GM10266 (cell line): ENCODE results near the gene OR52E4.

ENCODE experiments used
- DNase-seq: peaks from one replicate; pipeline ENCODE4 v3.0.0; 2012; ENCODE audit errors: extremely low spot score
- TF ChIP-seq, protein P1 (sequence below): IDR thresholded peaks from 2 replicates; pipeline ENCODE4 v1.5.1; 2012; ENCODE audit warnings: mild to moderate bottlenecking, low read depth; ENCODE audit not compliant: control insufficient read depth, insufficient read depth; ENCODE audit errors: missing control alignments

Gene OR52E4

DNA sequence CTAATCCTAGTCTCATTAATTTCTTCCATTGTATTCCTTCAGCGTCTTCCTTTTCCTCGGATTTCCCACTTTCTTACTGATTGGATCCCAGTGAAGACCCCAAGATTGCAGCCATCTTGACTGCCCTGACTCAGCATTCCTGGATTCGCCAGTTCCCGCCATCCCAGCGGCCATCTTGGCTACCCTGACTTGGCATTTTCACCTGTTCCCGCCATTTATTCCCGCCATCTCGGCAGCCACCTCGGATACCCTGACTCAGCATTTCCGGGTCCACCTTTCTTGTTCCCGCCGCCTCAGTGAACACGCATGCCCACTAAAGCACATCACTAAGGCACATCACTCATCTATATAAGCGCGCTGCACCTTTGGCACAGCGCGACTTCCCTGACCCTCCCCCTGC is 47.8 kb downstream of the OR52E4 start:
- TF ChIP-seq, protein P1, sequence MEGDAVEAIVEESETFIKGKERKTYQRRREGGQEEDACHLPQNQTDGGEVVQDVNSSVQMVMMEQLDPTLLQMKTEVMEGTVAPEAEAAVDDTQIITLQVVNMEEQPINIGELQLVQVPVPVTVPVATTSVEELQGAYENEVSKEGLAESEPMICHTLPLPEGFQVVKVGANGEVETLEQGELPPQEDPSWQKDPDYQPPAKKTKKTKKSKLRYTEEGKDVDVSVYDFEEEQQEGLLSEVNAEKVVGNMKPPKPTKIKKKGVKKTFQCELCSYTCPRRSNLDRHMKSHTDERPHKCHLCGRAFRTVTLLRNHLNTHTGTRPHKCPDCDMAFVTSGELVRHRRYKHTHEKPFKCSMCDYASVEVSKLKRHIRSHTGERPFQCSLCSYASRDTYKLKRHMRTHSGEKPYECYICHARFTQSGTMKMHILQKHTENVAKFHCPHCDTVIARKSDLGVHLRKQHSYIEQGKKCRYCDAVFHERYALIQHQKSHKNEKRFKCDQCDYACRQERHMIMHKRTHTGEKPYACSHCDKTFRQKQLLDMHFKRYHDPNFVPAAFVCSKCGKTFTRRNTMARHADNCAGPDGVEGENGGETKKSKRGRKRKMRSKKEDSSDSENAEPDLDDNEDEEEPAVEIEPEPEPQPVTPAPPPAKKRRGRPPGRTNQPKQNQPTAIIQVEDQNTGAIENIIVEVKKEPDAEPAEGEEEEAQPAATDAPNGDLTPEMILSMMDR, result no peak
- DNase-seq, result no peak

DNA sequence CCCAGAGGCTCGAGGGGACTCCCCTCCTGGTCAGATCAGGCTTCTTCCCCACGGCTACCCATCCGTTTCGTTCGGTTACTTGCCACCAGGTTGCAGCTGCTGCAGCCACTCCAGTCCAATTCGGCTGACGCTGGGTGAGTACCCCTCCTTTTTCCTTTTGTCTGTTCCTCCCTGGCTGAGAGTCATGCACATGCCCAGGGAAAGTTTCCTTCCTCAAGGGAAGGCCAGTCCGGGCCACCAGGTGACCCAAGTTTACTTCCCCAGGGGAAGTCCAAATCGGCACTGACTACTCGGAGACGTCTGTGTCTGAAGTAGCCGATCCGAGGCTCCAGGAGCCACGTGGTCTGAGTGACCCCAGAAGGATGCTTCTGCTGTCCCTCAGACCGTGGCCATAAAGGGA is 48.4 kb downstream of the OR52E4 start:
- TF ChIP-seq, protein P1, result no peak
- no peak for DNase-seq

DNA sequence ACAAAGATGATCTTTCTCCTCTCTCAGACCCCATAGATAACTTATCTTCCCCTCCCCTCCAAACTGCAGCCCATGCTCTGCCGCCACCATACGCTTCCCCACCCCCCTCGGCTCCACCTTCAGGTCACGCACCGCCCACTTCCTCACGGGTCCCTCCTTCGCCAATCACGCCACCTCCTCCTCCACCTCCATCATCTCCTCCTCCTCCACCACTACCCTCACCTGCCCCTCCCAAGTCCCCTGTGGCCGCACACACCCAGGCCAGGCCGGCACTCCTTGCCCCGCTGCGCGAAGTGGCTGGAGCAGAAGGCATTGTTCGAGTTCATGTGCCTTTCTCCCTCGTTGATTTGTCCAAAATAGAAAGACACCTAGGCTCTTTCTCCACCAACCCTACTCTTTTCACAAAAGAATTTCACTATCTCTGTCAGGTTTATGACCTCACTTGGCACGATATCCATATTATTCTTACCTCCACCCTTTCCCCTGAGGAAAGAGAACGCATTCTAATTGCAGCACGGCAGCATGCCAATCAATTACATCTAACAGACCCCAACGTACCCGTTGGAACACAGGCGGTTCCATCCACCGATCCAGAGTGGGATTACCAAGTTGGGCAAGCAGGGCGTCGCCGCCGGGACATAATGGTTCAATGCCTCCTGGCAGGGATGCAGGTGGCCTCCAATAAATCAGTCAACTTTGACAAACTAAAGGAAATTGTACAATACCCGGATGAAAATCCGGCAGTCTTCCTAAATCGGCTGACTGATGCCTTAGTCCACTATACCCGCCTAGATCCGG is 49.3 kb downstream of the OR52E4 start:
- TF ChIP-seq, protein P1, result no peak
- DNase-seq, result no peak

DNA sequence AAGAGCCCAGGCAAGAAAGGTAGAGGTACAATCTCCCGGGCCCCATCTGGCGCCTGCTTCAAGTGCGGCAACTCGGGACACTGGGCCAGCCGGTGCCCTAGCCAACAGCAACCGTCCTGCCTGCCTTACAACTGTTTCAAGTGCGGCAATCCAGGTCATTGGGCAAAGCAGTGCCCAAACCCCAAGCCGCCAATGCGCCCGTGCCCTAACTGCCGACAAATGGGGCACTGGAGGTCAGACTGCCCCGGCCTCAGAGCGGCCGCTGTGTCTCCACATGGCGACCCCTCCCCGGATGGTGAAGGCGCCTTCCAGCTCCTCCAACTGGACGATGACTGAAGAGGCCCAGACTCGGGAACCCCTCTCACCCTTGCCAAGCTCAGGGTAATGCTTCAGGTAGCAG is 50.2 kb downstream of the OR52E4 start:
- TF ChIP-seq, protein P1, result no peak
- no peak for DNase-seq

DNA sequence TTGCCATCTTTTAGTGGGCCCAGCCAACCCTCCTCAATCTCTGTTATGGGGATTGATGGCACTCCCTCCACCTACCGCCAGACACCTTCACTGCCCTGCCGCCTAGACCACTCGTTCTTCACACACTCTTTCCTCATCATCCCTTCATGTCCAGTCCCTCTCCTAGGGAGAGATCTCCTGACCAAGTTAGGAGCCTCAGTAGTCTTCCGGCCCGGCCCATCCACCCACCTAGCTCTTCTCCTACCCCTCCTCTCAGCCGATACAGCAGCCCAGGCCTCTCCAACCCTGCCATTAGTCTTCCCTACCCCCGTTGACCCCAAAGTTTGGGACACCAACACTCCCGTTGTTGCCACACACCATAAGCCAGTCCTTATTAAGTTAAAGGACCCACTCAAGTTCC is 50.6 kb downstream of the OR52E4 start:
- DNase-seq, result no peak

DNA sequence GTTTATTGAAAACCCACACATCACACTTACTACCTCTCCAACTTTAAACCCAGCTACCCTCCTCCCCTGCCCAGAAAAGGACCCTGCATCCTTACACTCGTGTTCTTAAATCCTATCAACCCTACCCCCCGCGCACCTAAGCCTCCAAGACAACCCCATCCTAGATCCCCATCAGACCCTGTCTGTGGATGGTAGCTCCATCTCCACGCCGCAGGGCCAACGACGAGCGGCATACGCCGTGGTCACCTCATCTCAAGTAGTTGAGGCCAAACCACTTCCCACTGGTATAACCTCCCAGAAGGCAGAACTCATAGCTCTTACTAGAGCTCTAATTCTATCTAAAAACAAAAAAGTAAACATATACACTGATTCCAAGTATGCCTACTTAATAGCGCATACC is 52.2 kb downstream of the OR52E4 start:
- TF ChIP-seq, protein P1, result no peak
- DNase-seq, result no peak

More for the DNA sequence above, 50.6 kb downstream of the OR52E4 start:
- TF ChIP-seq, protein P1, result no peak

DNA sequence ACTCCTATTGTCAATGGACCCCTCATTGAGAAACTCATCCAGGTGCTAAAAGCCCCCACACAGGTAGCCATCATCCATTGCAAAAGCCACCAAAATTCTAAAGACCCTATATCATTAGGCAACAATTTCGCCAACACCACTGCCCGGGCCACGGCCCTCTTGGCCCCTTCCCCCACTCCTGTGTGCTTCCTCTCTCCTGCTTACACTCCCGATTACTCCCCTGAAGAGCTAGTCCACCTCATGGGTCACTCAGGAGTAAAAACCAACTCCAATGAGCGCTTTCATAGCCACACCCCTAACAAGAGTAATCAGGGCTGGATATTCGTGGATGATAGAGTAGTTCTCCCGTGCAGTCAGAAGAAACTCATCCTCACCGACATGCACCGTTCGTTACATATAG is 52.7 kb downstream of the OR52E4 start:
- TF ChIP-seq, protein P1, result no peak
- DNase-seq, result no peak
